Measurements from ENCODE around the gene CES2.
"Not testable (repeated sequence)": the region's sequence is repeated elsewhere in the genome, so short reads cannot be mapped to it uniquely, and the experiment has no call there.

CES2 gene

GRCh38 chr16:66986559-66986958 is 51.2 kb downstream of the CES2 start:
- no peak for DNase-seq

DNA sequence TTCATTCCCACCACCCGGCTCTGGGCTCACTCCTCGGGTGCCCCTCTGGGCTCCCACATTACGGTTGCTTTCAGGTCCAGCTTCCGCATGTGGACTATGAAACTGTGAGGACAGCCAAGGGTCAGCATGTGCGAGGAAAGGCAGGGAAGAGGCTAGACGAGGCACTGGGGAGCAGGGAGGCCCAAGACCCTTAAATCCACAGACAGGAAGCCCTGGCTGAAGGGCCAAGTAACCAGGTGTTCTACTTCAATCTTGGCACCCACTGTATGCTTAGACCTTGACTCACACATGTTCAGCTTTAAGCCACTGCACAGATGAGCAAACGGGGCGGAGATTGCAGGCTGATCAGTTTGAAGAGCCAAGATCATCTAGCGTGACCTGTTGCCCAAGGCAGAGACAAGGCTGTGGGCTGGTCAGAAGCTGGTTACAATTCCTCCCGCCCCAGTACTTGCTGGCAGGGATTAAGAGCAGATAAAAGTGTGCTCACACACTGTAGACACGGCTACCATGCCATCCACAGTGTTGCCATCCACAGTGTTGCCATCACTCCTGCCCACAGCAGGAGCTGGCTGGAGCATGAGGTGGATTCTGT is 53.0 kb downstream of the CES2 start, which contains the start of gene CES4A:
CES4A (plus strand) TSS at position 393 of the 592 bp plus-strand sequence; CDS start at position 577, 184 bp downstream.
- no peak for DNase-seq

GRCh38 chr16:66991545-66992077 is 56.3 kb downstream of the CES2 start:
- no peak for DNase-seq

DNA sequence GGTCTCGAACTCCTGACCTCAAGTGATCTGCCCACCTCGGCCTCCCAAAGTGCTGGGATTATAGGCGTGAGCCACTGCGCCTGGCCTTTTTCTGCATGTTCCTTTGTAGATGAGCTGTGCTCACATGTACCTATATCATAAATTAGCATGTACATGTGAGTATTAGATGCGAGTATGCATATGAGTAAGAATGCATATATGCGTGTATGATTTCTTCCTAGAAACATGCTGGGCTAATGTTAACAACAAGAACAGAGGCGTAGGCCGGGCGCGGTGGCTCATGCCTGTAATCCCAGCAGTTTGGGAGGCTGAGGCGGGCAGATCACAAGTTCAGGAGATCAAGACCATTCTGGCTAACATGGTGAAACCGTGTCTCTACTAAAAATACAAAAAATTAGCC is 58.2 kb downstream of the CES2 start:
- not testable (repeated sequence) for DNase-seq
